Neural cell (in vitro differentiated cells): ENCODE data around the gene SRSF8. TPM values are rescaled to one million over a fixed set of nuclear protein-coding genes. Genes with fewer than 3 reads are reported as not detected.
"Not testable (repeated sequence)": the region's sequence is repeated elsewhere in the genome, so short reads cannot be mapped to it uniquely, and the experiment has no call there.

Experiments
- H2AFZ ChIP-seq: fragments of 200-600, 300-800 bp; sonication (generic), shearing (Covaris generic); 2 replicates; pipeline ENCODE4 v1.6.0; 2014; ENCODE audit warnings: low read depth, mild to moderate bottlenecking, antibody characterized with exemption, low read length, moderate library complexity
- H3F3A ChIP-seq: fragments of 200-600 bp; shearing (Covaris generic); 2 replicates; pipeline ENCODE4 v1.6.1; 2016; ENCODE audit warnings: mild to moderate bottlenecking, moderate library complexity, mixed read lengths, antibody characterized with exemption, low read length; ENCODE audit not compliant: insufficient read depth, poor library complexity, severe bottlenecking
- H3K27ac ChIP-seq: fragments of 200-600, 300-800 bp; sonication (generic), shearing (Covaris generic); 2 replicates; pipeline ENCODE4 v1.5.1; 2014; ENCODE audit warnings: mild to moderate bottlenecking, low read length, moderate library complexity
- H3K27me3 ChIP-seq: fragments of 300-800, 200-600 bp; sonication (generic), shearing (Covaris generic); 2 replicates; pipeline ENCODE4 v1.6.0; 2014; ENCODE audit warnings: mild to moderate bottlenecking, low read depth, low read length, moderate library complexity; ENCODE audit not compliant: insufficient read depth
- H3K36me3 ChIP-seq: fragments of 300-800, 200-600 bp; sonication (generic), shearing (Covaris generic); 2 replicates; pipeline ENCODE4 v1.5.1; 2014; ENCODE audit warnings: mild to moderate bottlenecking, antibody characterized with exemption, low read length, moderate library complexity; ENCODE audit not compliant: insufficient read depth
- H3K4me2 ChIP-seq: fragments of 300-800, 200-600 bp; sonication (generic), shearing (Covaris generic); 2 replicates; pipeline ENCODE4 v1.6.0; 2014; ENCODE audit warnings: mild to moderate bottlenecking, low read length
- H3K4me3 ChIP-seq: fragments of 300-800, 200-600 bp; sonication (generic), shearing (Covaris generic); 2 replicates; pipeline ENCODE4 v1.5.1; 2014; ENCODE audit warnings: mild to moderate bottlenecking, low read length, moderate library complexity
- H3K79me2 ChIP-seq: fragments of 200-600 bp; shearing (Covaris generic); replicated peaks from 2 replicates; pipeline ENCODE4 v1.6.0; 2014; ENCODE audit warnings: mild to moderate bottlenecking, low read length, moderate library complexity; ENCODE audit not compliant: insufficient read depth
- H3K9ac ChIP-seq: fragments of 300-800, 200-600 bp; sonication (generic), shearing (Covaris generic); 2 replicates; pipeline ENCODE4 v1.6.1; 2016; ENCODE audit warnings: mild to moderate bottlenecking, low read length, mixed read lengths
- H3K9me2 ChIP-seq: fragments of 200-600 bp; shearing (Covaris generic); 2 replicates; pipeline ENCODE4 v1.6.1; 2016; ENCODE audit warnings: mild to moderate bottlenecking, low read length, mixed read lengths; ENCODE audit not compliant: insufficient read depth
- H3K9me3 ChIP-seq: fragments of 200-600, 300-800 bp; sonication (generic), shearing (Covaris generic); 2 replicates; pipeline ENCODE4 v1.6.1; 2016; ENCODE audit warnings: mild to moderate bottlenecking, mixed run types, low read length, moderate library complexity, mixed read lengths
- H4K20me1 ChIP-seq: fragments of 200-600 bp; shearing (Covaris generic); 2 replicates; pipeline ENCODE4 v1.6.1; 2016; ENCODE audit warnings: mild to moderate bottlenecking, mixed run types; ENCODE audit not compliant: insufficient read depth
- CTCF ChIP-seq: fragments of 450-650 bp; IDR thresholded peaks from 2 replicates; pipeline ENCODE4 v1.5.1; 2014; ENCODE audit warnings: antibody characterized with exemption, mild to moderate bottlenecking, moderate library complexity; ENCODE audit not compliant: poor library complexity, severe bottlenecking
- EP300 ChIP-seq: fragments of 450-650 bp; conservative IDR thresholded peaks from 2 replicates; pipeline ENCODE4 v1.6.1; 2014; ENCODE audit warnings: antibody characterized with exemption, mild to moderate bottlenecking, moderate library complexity; ENCODE audit not compliant: poor library complexity, severe bottlenecking
- EZH2 ChIP-seq: fragments of 200-600, 300-800 bp; shearing (Covaris generic), sonication (generic); IDR thresholded peaks from 2 replicates; pipeline ENCODE4 v1.6.1; 2014; ENCODE audit warnings: antibody characterized with exemption, low read length, borderline replicate concordance, mild to moderate bottlenecking; ENCODE audit not compliant: insufficient read depth, poor library complexity, severe bottlenecking
- MXI1 ChIP-seq: fragments of 450-650 bp; conservative IDR thresholded peaks from 2 replicates; pipeline ENCODE4 v1.6.1; 2014; ENCODE audit warnings: antibody characterized with exemption, mild to moderate bottlenecking; ENCODE audit not compliant: poor library complexity, severe bottlenecking
- POLR2AphosphoS5 ChIP-seq: IDR thresholded peaks from 2 replicates; pipeline ENCODE4 v1.6.1; 2012
- RAD21 ChIP-seq: fragments of 450-650 bp; conservative IDR thresholded peaks from 2 replicates; pipeline ENCODE4 v1.6.1; 2014; ENCODE audit warnings: antibody characterized with exemption, mild to moderate bottlenecking, moderate library complexity
- SMC3 ChIP-seq: fragments of 450-650 bp; conservative IDR thresholded peaks from 2 replicates; pipeline ENCODE4 v1.6.1; 2014; ENCODE audit warnings: antibody characterized with exemption, mild to moderate bottlenecking, moderate library complexity; ENCODE audit not compliant: poor library complexity
- TAF1 ChIP-seq: IDR thresholded peaks from 2 replicates; pipeline ENCODE4 v1.6.1; 2012; ENCODE audit warnings: low read depth
- polyA plus RNA-seq: library from polyadenylated mRNA; depleted of rRNA; stranded (reverse); fragments of >200 nt; gene quantifications from 2 replicates; pipeline ENCODE4 v1.2.3, GENCODE V29; 2014
- TF ChIP-seq, protein P1 (sequence below): IDR thresholded peaks from 2 replicates; pipeline ENCODE4 v1.6.1; 2012; ENCODE audit warnings: borderline replicate concordance

SRSF8 gene
- polyA plus RNA-seq, 1 donor from 2014 or later: 44.6 TPM

- Histone ChIP-seq H3K79me2 (no peaks in the 10 kb centered on the region), H3K4me2 (no peak overlapping the region), H3K36me3 (no peaks in the 10 kb centered on the region), H3K4me3 (no peak overlapping the region), H4K20me1 (no peaks in the 10 kb centered on the region), H2AFZ (no peak overlapping the region), H3K9me3 (no peaks in the 10 kb centered on the region), H3K9ac (no peak overlapping the region), H3K27me3 (no peaks in the 10 kb centered on the region), H3K27ac (no peak overlapping the region), H3F3A (no peaks in the 10 kb centered on the region), H3K9me2 (no peaks in the 10 kb centered on the region)
- no peak for TF ChIP-seq SMC3
- TF ChIP-seq EP300: no peak
- TF ChIP-seq, protein P1, sequence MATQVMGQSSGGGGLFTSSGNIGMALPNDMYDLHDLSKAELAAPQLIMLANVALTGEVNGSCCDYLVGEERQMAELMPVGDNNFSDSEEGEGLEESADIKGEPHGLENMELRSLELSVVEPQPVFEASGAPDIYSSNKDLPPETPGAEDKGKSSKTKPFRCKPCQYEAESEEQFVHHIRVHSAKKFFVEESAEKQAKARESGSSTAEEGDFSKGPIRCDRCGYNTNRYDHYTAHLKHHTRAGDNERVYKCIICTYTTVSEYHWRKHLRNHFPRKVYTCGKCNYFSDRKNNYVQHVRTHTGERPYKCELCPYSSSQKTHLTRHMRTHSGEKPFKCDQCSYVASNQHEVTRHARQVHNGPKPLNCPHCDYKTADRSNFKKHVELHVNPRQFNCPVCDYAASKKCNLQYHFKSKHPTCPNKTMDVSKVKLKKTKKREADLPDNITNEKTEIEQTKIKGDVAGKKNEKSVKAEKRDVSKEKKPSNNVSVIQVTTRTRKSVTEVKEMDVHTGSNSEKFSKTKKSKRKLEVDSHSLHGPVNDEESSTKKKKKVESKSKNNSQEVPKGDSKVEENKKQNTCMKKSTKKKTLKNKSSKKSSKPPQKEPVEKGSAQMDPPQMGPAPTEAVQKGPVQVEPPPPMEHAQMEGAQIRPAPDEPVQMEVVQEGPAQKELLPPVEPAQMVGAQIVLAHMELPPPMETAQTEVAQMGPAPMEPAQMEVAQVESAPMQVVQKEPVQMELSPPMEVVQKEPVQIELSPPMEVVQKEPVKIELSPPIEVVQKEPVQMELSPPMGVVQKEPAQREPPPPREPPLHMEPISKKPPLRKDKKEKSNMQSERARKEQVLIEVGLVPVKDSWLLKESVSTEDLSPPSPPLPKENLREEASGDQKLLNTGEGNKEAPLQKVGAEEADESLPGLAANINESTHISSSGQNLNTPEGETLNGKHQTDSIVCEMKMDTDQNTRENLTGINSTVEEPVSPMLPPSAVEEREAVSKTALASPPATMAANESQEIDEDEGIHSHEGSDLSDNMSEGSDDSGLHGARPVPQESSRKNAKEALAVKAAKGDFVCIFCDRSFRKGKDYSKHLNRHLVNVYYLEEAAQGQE: no peak
- TF ChIP-seq RAD21: no peak
- TF ChIP-seq EZH2: no peak
- no peak for TF ChIP-seq MXI1
- no peak for TF ChIP-seq POLR2AphosphoS5
- TF ChIP-seq TAF1: no peak
- TF ChIP-seq CTCF: no peak
Observed at GRCh38 chr11:95045812-95046211, 20.9 kb upstream of the SRSF8 start.

DNA sequence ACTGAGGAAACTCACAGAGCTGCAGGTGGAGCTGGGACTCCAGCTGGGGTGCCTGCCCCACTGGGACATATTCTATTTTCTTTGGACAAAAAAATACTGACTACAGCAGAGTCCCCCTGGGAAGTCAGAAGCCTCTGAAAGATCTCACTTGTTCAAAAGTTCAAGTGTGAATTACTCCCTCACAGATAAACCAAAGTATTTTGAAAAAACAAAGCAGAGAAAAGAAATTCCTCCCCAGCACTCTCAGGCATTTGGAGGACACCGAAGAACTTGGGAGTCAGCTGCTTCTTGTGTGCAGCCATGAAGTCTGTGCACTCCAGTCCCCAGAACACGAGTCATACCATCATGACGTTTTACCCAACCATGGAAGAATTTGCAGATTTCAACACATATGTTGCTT, 17.6 kb upstream of the SRSF8 start, which contains the start of gene KDM4F:
Gene KDM4F, plus strand, starts transcription at position 301 of the 400 bp plus-strand sequence.
- H2AFZ ChIP-seq, H3K9me2 ChIP-seq, H3K9ac ChIP-seq, H3K27ac ChIP-seq, H3F3A ChIP-seq, H3K27me3 ChIP-seq, H3K4me3 ChIP-seq, H3K4me2 ChIP-seq, H3K79me2 ChIP-seq, H3K36me3 ChIP-seq, H4K20me1 ChIP-seq, H3K9me3 ChIP-seq: not testable (repeated sequence)

DNA sequence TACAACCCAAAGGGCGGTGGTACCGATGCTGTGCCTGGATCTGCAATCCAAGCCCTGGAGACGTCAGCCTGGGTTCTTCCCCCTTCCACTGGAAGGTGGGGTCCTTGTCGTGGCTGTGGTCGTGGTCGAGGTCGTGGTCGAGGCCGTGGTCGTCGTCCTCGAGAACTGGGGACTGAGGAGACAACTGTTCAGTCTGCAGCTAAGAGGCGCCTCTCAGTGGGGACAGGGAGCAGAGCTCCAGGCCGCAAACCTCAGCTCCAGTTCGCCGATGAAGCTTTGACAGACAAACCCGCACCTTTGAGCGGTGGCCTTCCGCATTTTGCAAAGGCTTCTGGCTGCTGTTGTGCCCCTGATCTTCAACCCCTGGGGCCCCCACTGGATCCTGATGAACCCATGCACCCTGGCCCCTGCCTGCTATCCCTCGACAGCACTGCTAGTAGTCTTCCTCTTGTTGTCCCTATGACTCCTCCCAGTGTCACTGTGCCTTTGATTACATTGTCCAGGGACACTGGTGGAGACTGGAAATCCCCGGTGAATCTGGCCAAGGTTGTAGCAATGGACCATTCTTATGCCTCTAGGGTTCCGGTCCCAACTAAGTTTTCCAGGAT, 16.0 kb upstream of the SRSF8 start:
- no peak overlapping the region for H3K4me2 ChIP-seq
- TF ChIP-seq CTCF: no peak
- TF ChIP-seq, protein P1: no peak
- no peak for TF ChIP-seq POLR2AphosphoS5
- TF ChIP-seq SMC3: no peak
- no peak for TF ChIP-seq TAF1
- TF ChIP-seq EP300: no peak
- no peak for TF ChIP-seq RAD21
- TF ChIP-seq MXI1: no peak
- TF ChIP-seq EZH2: no peak
- H3K4me3 ChIP-seq: no peak overlapping the region
- H3K79me2 ChIP-seq: no peaks in the 10 kb centered on the region
- no peaks in the 10 kb centered on the region for H3K36me3 ChIP-seq
- H4K20me1 ChIP-seq: no peaks in the 10 kb centered on the region
- no peak overlapping the region for H2AFZ ChIP-seq
- no peaks in the 10 kb centered on the region for H3K27me3 ChIP-seq
- no peak overlapping the region for H3K9ac ChIP-seq
- H3K9me3 ChIP-seq: no peaks in the 10 kb centered on the region
- H3F3A ChIP-seq: no peaks in the 10 kb centered on the region
- H3K27ac ChIP-seq: no peak overlapping the region
- no peaks in the 10 kb centered on the region for H3K9me2 ChIP-seq
